NCI-H1105 (cell line): Measurements from ENCODE around the gene PDCD10.

ENCODE experiments used
- DNase-seq: peaks from one replicate; lab custom pipeline; 2025; lab: John Stamatoyannopoulos, UW

Gene PDCD10

GRCh38 chr3:167734498-167735232 lies at the start of gene PDCD10:
Gene PDCD10, minus strand, starts transcription at chr3:167734892. Its CDS starts 14,735 bp downstream, at chr3:167720157.
- DNase-seq: peak; percentile 100

- DNase-seq: no peak
Measured at GRCh38 chr3:167783781-167784180, 49.1 kb upstream of the PDCD10 start.

GRCh38 chr3:167780214-167780883 lies 45.7 kb upstream of the PDCD10 start:
- no peak for DNase-seq

DNA sequence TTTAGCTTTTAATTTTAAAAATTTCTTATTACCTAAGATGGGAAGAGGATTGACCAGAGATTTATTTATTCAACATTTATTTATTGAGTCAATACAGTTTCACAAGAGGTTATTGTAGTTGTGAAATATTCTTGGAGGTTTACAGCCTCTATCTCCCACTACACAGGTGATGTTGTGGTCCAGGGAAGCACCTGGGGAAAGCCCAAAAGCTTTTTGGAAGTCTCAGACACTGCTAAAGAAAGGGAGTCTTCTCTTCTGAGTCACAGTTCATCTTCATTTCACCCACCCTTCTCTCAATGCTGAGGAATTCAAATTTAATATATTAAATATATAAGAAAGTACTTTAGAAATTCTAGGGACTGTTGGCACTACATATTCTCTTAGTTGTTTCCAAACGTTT lies 42.7 kb upstream of the PDCD10 start:
- no peak for DNase-seq

DNA sequence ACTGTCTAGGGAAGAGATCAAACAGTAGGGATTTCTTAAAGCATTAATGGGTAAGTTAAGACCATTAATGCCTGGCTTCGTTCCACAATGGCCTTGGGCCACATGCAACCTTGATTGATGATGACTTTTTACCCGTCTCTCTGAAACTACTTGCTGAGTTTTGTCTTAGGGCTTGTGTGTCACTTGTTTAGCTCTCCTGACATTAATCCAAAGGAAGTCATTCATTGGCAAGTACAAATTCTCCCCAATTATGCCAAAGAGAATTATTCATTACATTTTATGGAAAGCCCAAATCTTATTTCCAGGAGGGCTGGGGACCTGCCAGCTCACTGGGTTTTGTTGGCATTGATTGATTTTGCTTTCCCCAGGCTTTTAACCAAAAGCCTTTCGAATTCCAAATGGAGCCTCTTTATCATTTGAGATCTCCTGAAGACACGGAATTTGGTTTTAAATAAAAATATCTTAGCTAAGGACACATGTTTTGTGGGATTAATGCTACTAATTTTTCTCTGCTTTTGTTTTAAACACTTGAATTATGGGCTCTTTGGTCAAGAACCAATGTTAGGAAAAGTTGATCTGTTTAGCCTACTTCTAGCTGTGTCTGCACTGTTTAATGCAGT lies 41.5 kb upstream of the PDCD10 start:
- peak; percentile 13 for DNase-seq

- no peak for DNase-seq
Measured at GRCh38 chr3:167773584-167773983, 38.9 kb upstream of the PDCD10 start.

DNA sequence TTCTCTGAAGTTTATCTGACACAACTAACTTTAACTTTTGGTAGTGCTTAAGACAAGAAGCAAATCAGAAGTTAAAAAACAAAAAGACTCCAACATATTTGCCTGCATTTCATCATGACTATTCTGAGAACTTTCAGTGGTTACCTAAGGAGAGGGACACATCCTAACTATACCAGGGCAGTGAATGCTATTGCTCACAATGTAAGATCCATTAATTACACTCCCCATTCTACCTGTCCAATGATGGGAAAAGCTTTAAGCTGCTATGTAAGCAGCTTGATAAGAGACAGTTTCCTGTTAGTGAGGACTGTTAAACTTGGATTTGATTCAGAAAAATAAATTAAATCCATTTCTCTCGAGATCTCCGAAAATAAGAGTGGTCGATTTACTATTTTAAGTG lies 38.3 kb upstream of the PDCD10 start:
- DNase-seq: no peak

- no peak for DNase-seq
Measured at GRCh38 chr3:167762296-167762695, 27.6 kb upstream of the PDCD10 start.

DNA sequence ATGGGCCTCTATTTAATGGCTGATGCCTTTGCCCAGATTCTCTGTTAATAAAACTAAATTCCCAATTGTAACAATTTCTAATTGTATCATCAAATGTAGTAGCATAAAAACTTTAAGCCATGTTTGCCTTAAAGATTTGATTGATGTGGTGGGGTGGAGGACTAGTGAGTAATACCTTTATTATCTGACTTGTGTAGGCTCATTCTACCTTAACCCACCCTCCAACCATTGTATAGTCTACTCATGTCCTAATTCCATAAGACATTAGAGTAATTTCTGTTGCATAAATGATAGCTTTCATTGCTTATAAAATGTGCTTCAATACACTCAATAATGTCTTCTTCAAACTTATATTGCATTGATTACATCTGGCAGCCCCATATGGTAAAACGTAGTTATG lies 26.6 kb upstream of the PDCD10 start:
- DNase-seq: no peak

- no peak for DNase-seq
Measured at GRCh38 chr3:167754049-167754448, 19.4 kb upstream of the PDCD10 start.

GRCh38 chr3:167750272-167750971 lies 15.7 kb upstream of the PDCD10 start:
- no peak for DNase-seq

DNA sequence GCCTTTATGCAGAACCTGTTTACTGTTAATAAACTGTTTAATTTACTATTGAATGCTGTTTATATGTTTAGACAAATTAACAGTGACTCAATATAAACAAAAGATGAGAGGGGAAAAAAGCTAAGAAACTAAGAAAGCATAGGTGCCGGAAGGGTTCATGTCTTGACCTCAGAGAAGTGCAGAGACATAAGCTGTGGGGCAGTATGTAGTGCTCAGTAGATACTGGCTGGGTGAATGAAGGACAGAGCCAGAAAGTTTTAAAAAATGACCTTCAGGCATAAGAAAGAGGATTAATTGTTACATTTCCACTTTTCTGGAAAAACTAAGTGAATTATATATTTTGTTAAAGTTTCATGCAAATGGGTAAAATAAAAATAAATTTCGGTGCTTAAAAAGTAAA lies 15.0 kb upstream of the PDCD10 start:
- no peak for DNase-seq

- DNase-seq: no peak
Measured at GRCh38 chr3:167749209-167749608, 14.5 kb upstream of the PDCD10 start.

- DNase-seq: no peak
Measured at GRCh38 chr3:167743799-167744198, 9.1 kb upstream of the PDCD10 start.

- DNase-seq: no peak
Measured at GRCh38 chr3:167742338-167742737, 7.6 kb upstream of the PDCD10 start.

DNA sequence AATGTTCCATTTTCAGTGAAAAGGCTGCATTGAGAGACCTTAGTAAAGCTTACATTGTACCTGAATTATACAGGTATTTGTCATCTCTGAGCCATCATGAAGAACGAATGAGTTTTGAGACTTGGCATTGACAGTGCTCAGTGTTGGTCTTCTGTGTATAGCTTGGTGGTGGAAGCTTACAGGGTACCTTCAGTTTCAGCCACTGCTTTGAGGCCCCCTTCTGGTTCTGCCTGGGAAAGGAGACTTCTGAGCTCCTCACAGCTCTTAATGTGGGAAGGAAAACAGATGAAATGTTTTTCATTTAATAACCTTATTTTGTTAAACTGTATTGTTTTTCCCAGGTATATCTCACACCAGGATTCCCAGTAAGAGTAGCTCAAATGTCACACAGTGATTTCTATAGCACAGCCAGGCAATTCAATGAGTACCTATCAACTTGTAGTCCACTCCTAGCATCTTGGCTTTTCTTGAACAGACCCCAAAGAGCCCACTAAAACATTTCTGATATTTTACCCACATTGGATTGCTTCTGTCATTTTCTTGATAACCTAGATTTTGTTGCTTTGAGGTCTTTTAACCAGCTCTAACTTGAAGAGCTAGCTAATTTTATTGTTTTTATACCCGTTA lies 6.4 kb upstream of the PDCD10 start:
- DNase-seq: peak; percentile 20

DNA sequence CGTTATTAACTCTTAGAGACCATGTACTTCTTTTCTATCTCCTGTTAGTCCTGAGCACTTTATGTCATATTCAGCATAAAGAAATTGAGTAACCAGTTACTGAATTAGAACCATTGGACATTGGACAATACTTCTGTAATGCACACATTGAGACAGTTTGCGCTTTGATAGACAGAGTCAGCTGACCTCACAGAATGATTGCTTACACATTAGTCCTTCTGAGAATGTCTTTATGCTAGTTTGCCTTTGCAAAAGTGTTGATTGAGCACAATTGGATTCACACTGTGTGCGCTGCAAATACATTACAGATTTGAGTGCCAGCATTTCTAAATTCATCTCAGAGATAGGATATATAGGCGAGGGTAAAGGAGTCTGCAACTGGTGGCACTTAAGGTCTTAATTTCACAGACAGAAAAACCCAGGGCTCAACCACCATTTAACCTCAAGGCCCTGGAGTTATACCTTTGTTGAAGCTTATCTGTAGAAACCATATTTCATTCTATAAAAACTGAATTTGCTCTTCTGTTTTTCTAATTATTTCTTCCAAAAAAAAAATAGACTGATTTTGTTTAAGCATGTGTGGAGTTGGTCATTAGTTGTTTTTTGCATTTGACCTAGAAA lies 4.6 kb upstream of the PDCD10 start:
- no peak for DNase-seq

GRCh38 chr3:167738037-167738436 lies 3.3 kb upstream of the PDCD10 start:
- no peak for DNase-seq

- DNase-seq: no peak
Measured at GRCh38 chr3:167736997-167737396, 2.3 kb upstream of the PDCD10 start.

DNA sequence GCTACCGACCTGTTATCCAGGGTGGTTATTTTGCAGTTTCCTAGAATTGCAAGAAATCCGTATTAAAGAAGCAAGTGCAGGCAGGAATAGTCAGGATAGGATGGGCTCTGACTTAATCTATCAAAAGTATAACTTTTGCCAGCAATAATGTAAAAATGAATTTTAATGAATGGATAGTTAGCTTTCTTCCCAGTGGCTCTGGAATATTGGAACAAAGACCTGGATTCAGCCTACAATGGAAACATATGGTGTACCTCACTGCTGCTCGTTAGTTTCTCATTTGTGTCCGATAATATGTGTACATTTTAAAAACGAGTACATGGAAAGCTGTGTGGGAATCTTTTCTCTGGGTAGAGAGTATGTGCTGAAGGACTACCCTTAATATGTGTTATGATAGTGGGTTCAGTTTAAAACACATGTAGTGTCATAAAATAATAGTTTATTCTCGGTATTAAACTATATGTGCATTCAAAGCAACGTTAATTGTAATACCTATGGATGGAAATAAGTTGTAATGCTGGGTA lies 1.6 kb upstream of the PDCD10 start:
- no peak for DNase-seq
